GM21381 (cell line): Measurements from ENCODE around the gene TMTC1.

Experiments used
- ATAC-seq: cut with Tn5 transposase; IDR thresholded peaks from one replicate; pipeline ENCODE4 v1.9.1; 2021; ENCODE audit warnings: mild to moderate bottlenecking, moderate library complexity; ENCODE audit not compliant: unreplicated experiment

The TMTC1 gene

GRCh38 chr12:29625359-29625953 lies 158.3 kb downstream of the TMTC1 start:
- ATAC-seq: no peak

GRCh38 chr12:29622251-29622650 lies 161.5 kb downstream of the TMTC1 start:
- ATAC-seq: no peak

- ATAC-seq: no peak
Measured at GRCh38 chr12:29620030-29620429, 163.7 kb downstream of the TMTC1 start.

- no peak for ATAC-seq
Measured at GRCh38 chr12:29617407-29617803, 166.3 kb downstream of the TMTC1 start.

GRCh38 chr12:29616664-29617406 lies 166.9 kb downstream of the TMTC1 start:
- no peak for ATAC-seq

GRCh38 chr12:29614694-29615325 lies 168.9 kb downstream of the TMTC1 start:
- ATAC-seq: no peak

GRCh38 chr12:29612912-29613311 lies 170.8 kb downstream of the TMTC1 start:
- no peak for ATAC-seq

GRCh38 chr12:29611906-29612305 lies 171.8 kb downstream of the TMTC1 start:
- no peak for ATAC-seq

GRCh38 chr12:29610473-29611170 lies 173.1 kb downstream of the TMTC1 start:
- ATAC-seq: no peak

GRCh38 chr12:29609431-29610215 lies 174.1 kb downstream of the TMTC1 start:
- ATAC-seq: no peak

GRCh38 chr12:29608581-29608980 lies 175.2 kb downstream of the TMTC1 start:
- no peak for ATAC-seq

- no peak for ATAC-seq
Measured at GRCh38 chr12:29599381-29599780, 184.4 kb downstream of the TMTC1 start.

- no peak for ATAC-seq
Measured at GRCh38 chr12:29595071-29595755, 188.5 kb downstream of the TMTC1 start.

- ATAC-seq: no peak
Measured at GRCh38 chr12:29593001-29593400, 190.7 kb downstream of the TMTC1 start.

GRCh38 chr12:29591140-29592020 lies 192.4 kb downstream of the TMTC1 start:
- ATAC-seq: no peak

GRCh38 chr12:29589851-29590250 lies 193.9 kb downstream of the TMTC1 start:
- no peak for ATAC-seq

- ATAC-seq: no peak
Measured at GRCh38 chr12:29589286-29589820, 194.4 kb downstream of the TMTC1 start.

- no peak for ATAC-seq
Measured at GRCh38 chr12:29582677-29583272, 201.0 kb downstream of the TMTC1 start.

GRCh38 chr12:29582146-29582545 lies 201.6 kb downstream of the TMTC1 start:
- ATAC-seq: no peak
